Measurements from ENCODE around the gene TF.

GRCh38 chr3:133712017-133712416 lies 34.2 kb upstream of the TF start:
- TF ChIP-seq EZH2 (IDR thresholded peaks at IDR 0.05; ENCODE audit: insufficient read depth, poor library complexity, severe bottlenecking) (no peak), EZH2phosphoT487 (IDR thresholded peaks at IDR 0.05; ENCODE audit: insufficient read depth, low read depth) (no peak)

Measured in GM23248 (cell line).